Thoracic aorta (tissue), 2 donors: Measurements from ENCODE around the gene PARVA. TPM values are rescaled to one million over a fixed set of nuclear protein-coding genes. Genes with fewer than 3 reads are reported as not detected.

Experiments
- ATAC-seq: fragments of 150-250 bp; one replicate; pipeline ENCODE4 v1.8.0; 2017; ENCODE audit warnings: low read depth; ENCODE audit not compliant: insufficient number of reproducible peaks, low FRiP score
- DNase-seq: peaks from one replicate; pipeline ENCODE4 v3.0.0-alpha.2; 2020; ENCODE audit warnings: low spot score
- H3K27ac ChIP-seq, 2 donors: fragments of 200-600 bp; sonication (generic); 1 replicate in 1 of 2; 2 replicates in 1 of 2; pipeline ENCODE4 v1.5.1; 2016; ENCODE audit warnings: mild to moderate bottlenecking in 2 of 2, moderate library complexity in 2 of 2
- H3K27me3 ChIP-seq: fragments of 200-600 bp; sonication (generic); replicated peaks from 2 replicates; pipeline ENCODE4 v1.6.0; 2016; ENCODE audit warnings: mild to moderate bottlenecking; ENCODE audit not compliant: insufficient read depth
- H3K36me3 ChIP-seq: fragments of 200-600 bp; sonication (generic); one replicate; pipeline ENCODE4 v1.5.1; 2016
- H3K4me1 ChIP-seq, 2 donors: fragments of 200-600 bp; sonication (generic); 1 replicate in 1 of 2; 2 replicates in 1 of 2; pipeline versions ENCODE4 v1.5.1 to v1.6.0; 2016; ENCODE audit warnings: low read depth in 2 of 2, mild to moderate bottlenecking in 1 of 2; ENCODE audit not compliant: control insufficient read depth in 1 of 2
- H3K4me3 ChIP-seq: fragments of 200-600 bp; sonication (generic); 2 replicates; pipeline ENCODE4 v1.5.1; 2016; ENCODE audit warnings: mild to moderate bottlenecking
- H3K9me3 ChIP-seq: fragments of 200-600 bp; sonication (generic); 2 replicates; pipeline ENCODE4 v1.5.1; 2016
- total RNA-seq, 2 donors: library from RNA; depleted of rRNA; stranded (reverse); fragments of >200 nt; gene quantifications; one replicate each; pipeline versions ENCODE4 v1.1.0 to v1.2.3, GENCODE V29; 2016
- TF ChIP-seq, protein P1 (sequence below): fragments of 200-600 bp; sonication (generic); IDR thresholded peaks from one replicate; pipeline ENCODE4 v1.5.1; 2019; ENCODE audit warnings: antibody characterized with exemption

PARVA gene
- total RNA-seq, 2 donors from 2014 or later: 96.7 to 99.7 TPM

DNA sequence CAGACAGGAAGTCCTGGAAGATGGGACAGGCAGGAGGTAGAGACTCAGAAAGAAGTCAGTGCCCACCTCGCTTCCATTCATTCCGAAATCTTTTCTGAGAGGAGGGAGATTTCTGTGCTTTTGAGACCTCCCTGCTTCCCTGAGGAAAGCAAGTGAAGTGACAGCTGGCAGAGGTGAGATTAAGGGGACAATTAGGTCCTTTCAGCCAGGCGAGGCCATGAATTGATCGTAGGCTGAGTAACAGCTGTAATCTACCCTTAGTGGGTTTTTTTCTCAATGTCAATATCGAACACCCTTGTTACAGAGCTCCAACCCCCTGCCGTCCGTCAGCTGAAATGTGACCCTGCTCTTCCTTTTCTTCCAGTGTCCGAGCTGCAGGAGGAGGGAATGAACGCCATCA, 96.0 kb downstream of the PARVA start:
- H3K4me3 ChIP-seq: no peak overlapping the region
- H3K27ac ChIP-seq: no peak overlapping the region
- peaks cover 23 to 35% of the 10 kb centered on the region in 2 donors for H3K4me1 ChIP-seq
- no peaks in the 10 kb centered on the region for H3K9me3 ChIP-seq
- no peak for ATAC-seq
- H3K36me3 ChIP-seq: peaks cover 33% of the 10 kb centered on the region
- TF ChIP-seq, protein P1, sequence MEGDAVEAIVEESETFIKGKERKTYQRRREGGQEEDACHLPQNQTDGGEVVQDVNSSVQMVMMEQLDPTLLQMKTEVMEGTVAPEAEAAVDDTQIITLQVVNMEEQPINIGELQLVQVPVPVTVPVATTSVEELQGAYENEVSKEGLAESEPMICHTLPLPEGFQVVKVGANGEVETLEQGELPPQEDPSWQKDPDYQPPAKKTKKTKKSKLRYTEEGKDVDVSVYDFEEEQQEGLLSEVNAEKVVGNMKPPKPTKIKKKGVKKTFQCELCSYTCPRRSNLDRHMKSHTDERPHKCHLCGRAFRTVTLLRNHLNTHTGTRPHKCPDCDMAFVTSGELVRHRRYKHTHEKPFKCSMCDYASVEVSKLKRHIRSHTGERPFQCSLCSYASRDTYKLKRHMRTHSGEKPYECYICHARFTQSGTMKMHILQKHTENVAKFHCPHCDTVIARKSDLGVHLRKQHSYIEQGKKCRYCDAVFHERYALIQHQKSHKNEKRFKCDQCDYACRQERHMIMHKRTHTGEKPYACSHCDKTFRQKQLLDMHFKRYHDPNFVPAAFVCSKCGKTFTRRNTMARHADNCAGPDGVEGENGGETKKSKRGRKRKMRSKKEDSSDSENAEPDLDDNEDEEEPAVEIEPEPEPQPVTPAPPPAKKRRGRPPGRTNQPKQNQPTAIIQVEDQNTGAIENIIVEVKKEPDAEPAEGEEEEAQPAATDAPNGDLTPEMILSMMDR: no peak
- DNase-seq: no peak
- H3K27me3 ChIP-seq: no peaks in the 10 kb centered on the region

DNA sequence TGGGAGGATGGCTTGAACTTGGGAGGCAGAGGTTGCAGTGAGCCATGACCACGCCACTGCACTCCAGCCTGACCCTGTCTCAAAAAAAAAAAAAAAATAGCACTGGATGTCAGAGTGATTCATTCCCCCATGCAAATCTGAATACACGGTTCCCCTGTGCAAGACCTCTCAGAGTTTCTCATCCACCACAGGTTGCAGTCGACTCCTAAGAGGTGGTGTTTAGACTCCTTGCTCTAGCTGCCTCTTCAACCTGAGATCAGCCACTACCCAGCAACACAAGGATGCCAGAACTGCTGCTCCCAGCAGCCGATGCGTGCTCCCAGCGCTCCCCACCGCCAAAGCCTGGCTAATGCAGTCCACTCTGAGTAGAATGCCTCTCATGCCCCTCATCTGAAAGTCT, 97.5 kb downstream of the PARVA start:
- Histone ChIP-seq H3K4me3 (no peak overlapping the region), H3K27me3 (no peaks in the 10 kb centered on the region), H3K4me1 (peaks cover 16 to 24% of the 10 kb centered on the region in 2 donors), H3K27ac (no peak overlapping the region), H3K9me3 (no peaks in the 10 kb centered on the region), H3K36me3 (peaks cover 48% of the 10 kb centered on the region)
- DNase-seq: no peak
- TF ChIP-seq, protein P1: no peak
- no peak for ATAC-seq

DNA sequence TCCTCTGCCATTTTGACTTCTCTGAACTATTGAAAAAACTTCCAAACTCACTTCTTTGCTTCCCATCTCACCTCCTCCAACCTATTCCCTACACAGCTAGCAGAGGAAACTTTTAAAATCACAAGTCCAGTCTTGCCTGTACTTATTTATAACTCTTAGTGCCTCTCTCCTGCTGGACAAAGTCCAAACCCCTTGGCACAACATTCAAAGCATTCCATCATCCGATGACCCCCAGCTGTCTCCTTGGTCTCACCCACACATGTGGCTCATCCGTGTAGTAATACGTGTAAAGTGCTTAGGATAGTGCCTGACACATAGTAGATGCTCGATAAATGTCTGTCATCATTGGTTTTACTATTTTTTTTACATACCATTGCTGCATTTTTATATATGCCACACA, 101.4 kb downstream of the PARVA start:
- TF ChIP-seq, protein P1: no peak
- Histone ChIP-seq H3K4me3 (no peak overlapping the region), H3K27ac (no peak overlapping the region), H3K27me3 (no peaks in the 10 kb centered on the region), H3K9me3 (no peaks in the 10 kb centered on the region), H3K4me1 (no peaks in the 10 kb centered on the region), H3K36me3 (peaks cover 51% of the 10 kb centered on the region)
- DNase-seq (no peak), ATAC-seq (no peak)

DNA sequence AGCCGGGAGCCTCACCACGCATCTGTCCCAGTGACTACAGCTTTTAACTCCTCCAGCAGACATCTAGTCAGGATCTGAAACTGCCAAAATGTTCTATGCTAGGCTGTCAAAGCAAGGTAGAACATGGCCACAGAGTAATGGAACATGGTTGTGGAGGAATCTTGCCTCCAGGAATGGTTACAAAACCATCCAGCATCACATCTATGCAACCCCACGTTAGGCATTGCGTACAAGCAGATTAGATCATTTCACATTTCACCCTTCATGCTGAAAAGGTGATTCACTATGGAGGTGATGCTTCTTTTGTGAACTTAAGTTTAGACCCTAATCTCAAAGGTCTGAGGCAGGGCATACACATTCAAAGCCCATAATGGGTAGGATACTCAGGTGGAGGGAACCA, 103.0 kb downstream of the PARVA start:
- no peak overlapping the region for H3K4me3 ChIP-seq
- no peaks in the 10 kb centered on the region for H3K27me3 ChIP-seq
- TF ChIP-seq, protein P1: no peak
- H3K9me3 ChIP-seq: no peaks in the 10 kb centered on the region
- H3K4me1 ChIP-seq: no peaks in the 10 kb centered on the region
- ATAC-seq (no peak), DNase-seq (no peak)
- H3K27ac ChIP-seq: no peak overlapping the region
- H3K36me3 ChIP-seq: peaks cover 38% of the 10 kb centered on the region

DNA sequence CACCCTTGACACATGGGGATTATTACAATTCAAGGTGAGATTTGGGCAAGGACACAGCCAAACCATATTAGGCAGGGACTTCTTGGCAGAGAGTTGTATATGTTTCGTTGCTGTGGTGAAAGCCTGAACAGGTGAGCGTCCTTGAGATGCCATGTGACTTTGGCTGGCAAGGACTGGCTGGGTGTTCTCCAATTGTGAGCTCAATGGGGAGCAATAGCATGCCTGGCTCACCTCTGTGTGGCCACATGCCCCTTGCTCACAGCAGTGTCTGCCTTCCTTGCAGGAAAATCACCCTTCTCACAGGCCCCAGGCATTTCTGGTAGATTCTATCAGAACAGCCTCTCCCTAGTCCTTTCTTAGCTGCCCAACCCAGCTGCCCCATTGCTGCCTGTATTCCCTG, 105.5 kb downstream of the PARVA start:
- Histone ChIP-seq H3K27ac (no peak overlapping the region), H3K36me3 (peaks cover 23% of the 10 kb centered on the region), H3K4me1 (no peaks in the 10 kb centered on the region), H3K4me3 (no peak overlapping the region), H3K27me3 (no peaks in the 10 kb centered on the region), H3K9me3 (no peaks in the 10 kb centered on the region)
- TF ChIP-seq, protein P1: no peak
- ATAC-seq (no peak), DNase-seq (no peak)
